Activated CD8-positive, alpha-beta T cell treated with anti-CD3 and anti-CD28 coated beads for 36 hours (primary cell): ENCODE results near the gene REPS1. TPM values are rescaled to one million over a fixed set of nuclear protein-coding genes. Genes with fewer than 3 reads are reported as not detected.

ENCODE experiments used
- ATAC-seq: fragments of 200-7000 bp; cut with Tn5 transposase; one replicate; pipeline ENCODE4 v1.10.0; 2021; ENCODE audit warnings: mild to moderate bottlenecking, moderate library complexity
- CTCF ChIA-PET: fragments of 350-600 bp; sonication (Branson Sonifier 250); formaldehyde crosslinking; loops from one replicate; lab custom pipeline; 2021; ENCODE audit warnings: antibody characterized with exemption; lab: Charles Lee
- POLR2A ChIA-PET: fragments of 350-600 bp; sonication (Branson Sonifier 250); formaldehyde crosslinking; loops from one replicate; lab custom pipeline; 2021; ENCODE audit warnings: antibody characterized with exemption; lab: Charles Lee
- DNase-seq: peaks from one replicate; pipeline ENCODE4 v3.0.0-alpha.2; 2020
- H3K27ac Mint-ChIP-seq: one replicate; pipeline ENCODE4 v1.8.0; 2021; ENCODE audit warnings: mild to moderate bottlenecking, mixed read lengths
- H3K27me3 Mint-ChIP-seq: one replicate; pipeline ENCODE4 v1.8.0; 2021; ENCODE audit warnings: mixed read lengths
- H3K36me3 Mint-ChIP-seq: one replicate; pipeline ENCODE4 v1.8.0; 2021; ENCODE audit warnings: low read depth, mixed read lengths
- H3K4me1 Mint-ChIP-seq: one replicate; pipeline ENCODE4 v1.8.0; 2021; ENCODE audit warnings: low read depth, mixed read lengths
- H3K4me3 Mint-ChIP-seq: one replicate; pipeline ENCODE4 v1.8.0; 2021; ENCODE audit warnings: mild to moderate bottlenecking, moderate library complexity, mixed read lengths
- H3K9me3 Mint-ChIP-seq: one replicate; pipeline ENCODE4 v1.8.0; 2021; ENCODE audit warnings: mixed read lengths
- CTCF ChIP-seq: fragments of 200-600 bp; IDR thresholded peaks from one replicate; pipeline ENCODE4 v1.8.0; 2022; ENCODE audit warnings: antibody characterized with exemption, mild to moderate bottlenecking
- intact Hi-C: fragments of 100-400 bp; cut with micrococcal nuclease; formaldehyde crosslinking; loops from one replicate; pipeline ENCODE4 v1.10.0; 2022
- total RNA-seq, 2 experiments: library from RNA; stranded (reverse); gene quantifications; one replicate each; pipeline ENCODE4 v1.2.3, GENCODE V29; 2021

Gene REPS1
- total RNA-seq, 2 experiments from 2014 or later, result 44.9 to 46.6 TPM

GRCh38 chr6:138977646-138978167, 10.3 kb downstream of the REPS1 start:
- no peak for TF ChIP-seq CTCF
- Mint-ChIP-seq H3K4me1 (peaks cover 68% of the 10 kb centered on the region), H3K27ac (no peak overlapping the region), H3K27me3 (no peaks in the 10 kb centered on the region), H3K4me3 (no peak overlapping the region), H3K9me3 (no peaks in the 10 kb centered on the region), H3K36me3 (peaks cover 4% of the 10 kb centered on the region)
- DNase-seq (no peak), ATAC-seq (no peak)
- intact Hi-C loops, result no loop called here
- ChIA-PET CTCF (no interaction called here), POLR2A (interaction anchor here (0.7 to 0.9 kb wide), 2 partner anchors 9 to 119 kb away, joined by 3 to 4 read pairs; no protein-coding TSS in a partner anchor)

GRCh38 chr6:138977242-138977641, 10.8 kb downstream of the REPS1 start:
- intact Hi-C loops, result no loop called here
- Mint-ChIP-seq H3K27ac (no peak overlapping the region), H3K4me3 (no peak overlapping the region), H3K36me3 (peaks cover 4% of the 10 kb centered on the region), H3K27me3 (no peaks in the 10 kb centered on the region), H3K9me3 (no peaks in the 10 kb centered on the region), H3K4me1 (peaks cover 70% of the 10 kb centered on the region)
- no peak for TF ChIP-seq CTCF
- DNase-seq (no peak), ATAC-seq (no peak)
- ChIA-PET POLR2A (interaction anchor here (0.5 to 0.9 kb wide), 3 partner anchors 9 to 394 kb away, joined by 3 to 4 read pairs (median 3); no protein-coding TSS in a partner anchor), CTCF (no interaction called here)

GRCh38 chr6:138975815-138976214, 12.2 kb downstream of the REPS1 start:
- POLR2A ChIA-PET, result no interaction called here

GRCh38 chr6:138973466-138974153, 14.4 kb downstream of the REPS1 start:
- intact Hi-C loops, result no loop called here
- Mint-ChIP-seq H3K4me3 (no peak overlapping the region), H3K4me1 (peaks cover 70% of the 10 kb centered on the region), H3K27me3 (no peaks in the 10 kb centered on the region), H3K36me3 (peaks cover 6% of the 10 kb centered on the region), H3K27ac (no peak overlapping the region), H3K9me3 (no peaks in the 10 kb centered on the region)
- no peak for TF ChIP-seq CTCF
- ChIA-PET POLR2A (interaction anchor here (1.8 kb wide), 1 partner anchor 12 kb away, joined by 6 read pairs; no protein-coding TSS in a partner anchor), CTCF (interaction anchor here (2.5 to 2.7 kb wide), 2 partner anchors 12 to 15 kb away, joined by 10 to 16 read pairs; partner anchors contain the start of gene REPS1)
- DNase-seq (no peak), ATAC-seq (no peak)

More at GRCh38 chr6:138975815-138976214, 12.2 kb downstream of the REPS1 start:
- H3K27me3 Mint-ChIP-seq, result no peaks in the 10 kb centered on the region
- DNase-seq (no peak), ATAC-seq (no peak)
- no peak overlapping the region for H3K4me3 Mint-ChIP-seq
- intact Hi-C loops, result no loop called here
- H3K36me3 Mint-ChIP-seq, result peaks cover 4% of the 10 kb centered on the region
- CTCF ChIA-PET, result interaction anchor here (1.4 to 2.7 kb wide), 3 partner anchors 10 to 160 kb away, joined by 5 to 16 read pairs (median 10); partner anchors contain the start of gene REPS1
- peaks cover 73% of the 10 kb centered on the region for H3K4me1 Mint-ChIP-seq
- no peak for TF ChIP-seq CTCF
- H3K27ac Mint-ChIP-seq, result no peak overlapping the region
- no peaks in the 10 kb centered on the region for H3K9me3 Mint-ChIP-seq

GRCh38 chr6:138972226-138972665, 15.8 kb downstream of the REPS1 start:
- ATAC-seq, result no peak
- peaks cover 6% of the 10 kb centered on the region for H3K36me3 Mint-ChIP-seq
- no peak overlapping the region for H3K27ac Mint-ChIP-seq
- H3K4me3 Mint-ChIP-seq, result no peak overlapping the region
- no peaks in the 10 kb centered on the region for H3K27me3 Mint-ChIP-seq
- ChIA-PET CTCF (interaction anchor here (1.3 kb wide), 1 partner anchor 9 kb away, joined by 4 read pairs; no protein-coding TSS in a partner anchor), POLR2A (no interaction called here)
- intact Hi-C loops, result no loop called here
- TF ChIP-seq CTCF, result no peak
- no peak for DNase-seq
- H3K9me3 Mint-ChIP-seq, result no peaks in the 10 kb centered on the region
- H3K4me1 Mint-ChIP-seq, result peaks cover 74% of the 10 kb centered on the region
